IPS-18c (cell line): ENCODE data around the gene RPS4Y2.

Experiments
- H3K4me3 ChIP-seq: 2 replicates; pipeline ENCODE4 v1.7.0; 2013; ENCODE audit warnings: low read depth, mild to moderate bottlenecking, low read length, moderate library complexity; ENCODE audit not compliant: insufficient read depth
- H3K9me3 ChIP-seq: one replicate; pipeline ENCODE4 v1.6.1; 2013; ENCODE audit warnings: mild to moderate bottlenecking, low read length, moderate library complexity; ENCODE audit not compliant: control insufficient read depth, insufficient read depth

RPS4Y2 gene

GRCh38 chrY:20755808-20756207, at the start of gene RPS4Y2:
Gene RPS4Y2, plus strand, starts transcription at chrY:20756108. Its CDS starts 56 bp downstream, at chrY:20756164.
- Histone ChIP-seq H3K4me3 (no peak within 1 kb of the TSS), H3K9me3 (no peaks in the 10 kb centered on the region)

GRCh38 chrY:20714391-20714790, 41.5 kb upstream of the RPS4Y2 start:
- H3K4me3 ChIP-seq: no peak overlapping the region
- no peaks in the 10 kb centered on the region for H3K9me3 ChIP-seq

- Histone ChIP-seq H3K9me3 (no peaks in the 10 kb centered on the region), H3K4me3 (no peak overlapping the region)
These were observed 29.6 kb upstream of the RPS4Y2 start for GRCh38 chrY:20726184-20726907.

- H3K9me3 ChIP-seq: no peaks in the 10 kb centered on the region
- H3K4me3 ChIP-seq: no peak overlapping the region
These were observed 20.7 kb upstream of the RPS4Y2 start for GRCh38 chrY:20735200-20735599.

GRCh38 chrY:20739806-20740205, 16.1 kb upstream of the RPS4Y2 start:
- no peak overlapping the region for H3K4me3 ChIP-seq
- H3K9me3 ChIP-seq: no peaks in the 10 kb centered on the region

- no peaks in the 10 kb centered on the region for H3K9me3 ChIP-seq
- H3K4me3 ChIP-seq: no peak overlapping the region
These were observed 15.3 kb upstream of the RPS4Y2 start for GRCh38 chrY:20740609-20741008.

GRCh38 chrY:20745060-20745459, 10.8 kb upstream of the RPS4Y2 start:
- no peak overlapping the region for H3K4me3 ChIP-seq
- H3K9me3 ChIP-seq: no peaks in the 10 kb centered on the region

GRCh38 chrY:20746919-20747318, 9.0 kb upstream of the RPS4Y2 start:
- no peaks in the 10 kb centered on the region for H3K9me3 ChIP-seq
- no peak overlapping the region for H3K4me3 ChIP-seq

- no peak overlapping the region for H3K4me3 ChIP-seq
These were observed 8.0 kb downstream of the RPS4Y2 start for GRCh38 chrY:20763869-20764268.

GRCh38 chrY:20765117-20765516, 9.2 kb downstream of the RPS4Y2 start:
- H3K9me3 ChIP-seq: no peaks in the 10 kb centered on the region
- no peak overlapping the region for H3K4me3 ChIP-seq

More at GRCh38 chrY:20763869-20764268, 8.0 kb downstream of the RPS4Y2 start:
- no peaks in the 10 kb centered on the region for H3K9me3 ChIP-seq

- Histone ChIP-seq H3K4me3 (no peak overlapping the region), H3K9me3 (no peaks in the 10 kb centered on the region)
These were observed 14.8 kb downstream of the RPS4Y2 start for GRCh38 chrY:20770755-20771154.

- H3K4me3 ChIP-seq: no peak overlapping the region
- H3K9me3 ChIP-seq: no peaks in the 10 kb centered on the region
These were observed 20.2 kb downstream of the RPS4Y2 start for GRCh38 chrY:20776104-20776503.

GRCh38 chrY:20780104-20780654, 24.3 kb downstream of the RPS4Y2 start:
- no peak overlapping the region for H3K4me3 ChIP-seq
- no peaks in the 10 kb centered on the region for H3K9me3 ChIP-seq

- Histone ChIP-seq H3K4me3 (no peak overlapping the region), H3K9me3 (no peaks in the 10 kb centered on the region)
These were observed 24.9 kb downstream of the RPS4Y2 start for GRCh38 chrY:20780776-20781175.

GRCh38 chrY:20781408-20781807, 25.5 kb downstream of the RPS4Y2 start:
- Histone ChIP-seq H3K9me3 (no peaks in the 10 kb centered on the region), H3K4me3 (no peak overlapping the region)

GRCh38 chrY:20784965-20785364, 29.1 kb downstream of the RPS4Y2 start:
- Histone ChIP-seq H3K9me3 (no peaks in the 10 kb centered on the region), H3K4me3 (no peak overlapping the region)

- no peaks in the 10 kb centered on the region for H3K9me3 ChIP-seq
- no peak overlapping the region for H3K4me3 ChIP-seq
These were observed 31.2 kb downstream of the RPS4Y2 start for GRCh38 chrY:20787076-20787475.

GRCh38 chrY:20798351-20799049, 42.6 kb downstream of the RPS4Y2 start:
- Histone ChIP-seq H3K4me3 (no peak overlapping the region), H3K9me3 (no peaks in the 10 kb centered on the region)
